OCI-LY3 (cell line): ENCODE measurements around the gene PKD1L1.

ENCODE experiments used
- EZH2phosphoT487 ChIP-seq: fragments of 200-600 bp; shearing (Covaris generic); IDR thresholded peaks from 2 replicates; pipeline ENCODE4 v1.6.1; 2018; ENCODE audit warnings: antibody characterized with exemption, mixed run types, low read depth
- TF ChIP-seq, protein P1 (sequence below): fragments of 200-600, 300-600 bp; sonication (generic); IDR thresholded peaks from 2 replicates; pipeline ENCODE4 v1.5.1; 2014; ENCODE audit warnings: antibody characterized with exemption, low read length, low read depth

DNA sequence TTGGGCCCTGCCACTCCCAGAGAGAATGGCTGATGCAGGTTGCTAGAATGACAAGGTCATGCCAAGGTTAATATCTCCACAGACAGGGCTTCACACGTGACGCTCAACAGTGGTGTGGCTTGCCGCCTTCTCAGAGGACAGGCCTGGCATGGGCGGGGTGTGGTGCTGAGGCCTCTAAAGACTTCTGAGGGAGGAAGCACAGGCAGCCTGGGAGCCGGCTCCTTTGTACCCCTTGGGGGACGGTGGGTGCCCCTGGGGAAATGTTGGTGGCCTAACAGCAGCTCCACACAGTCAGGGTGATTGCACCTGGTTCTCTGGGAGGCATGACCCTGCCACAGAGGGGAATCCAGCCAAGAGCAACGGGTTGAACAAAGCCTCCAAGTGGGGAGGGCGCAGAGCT, 115.1 kb downstream of the PKD1L1 start:
- TF ChIP-seq, protein P1, sequence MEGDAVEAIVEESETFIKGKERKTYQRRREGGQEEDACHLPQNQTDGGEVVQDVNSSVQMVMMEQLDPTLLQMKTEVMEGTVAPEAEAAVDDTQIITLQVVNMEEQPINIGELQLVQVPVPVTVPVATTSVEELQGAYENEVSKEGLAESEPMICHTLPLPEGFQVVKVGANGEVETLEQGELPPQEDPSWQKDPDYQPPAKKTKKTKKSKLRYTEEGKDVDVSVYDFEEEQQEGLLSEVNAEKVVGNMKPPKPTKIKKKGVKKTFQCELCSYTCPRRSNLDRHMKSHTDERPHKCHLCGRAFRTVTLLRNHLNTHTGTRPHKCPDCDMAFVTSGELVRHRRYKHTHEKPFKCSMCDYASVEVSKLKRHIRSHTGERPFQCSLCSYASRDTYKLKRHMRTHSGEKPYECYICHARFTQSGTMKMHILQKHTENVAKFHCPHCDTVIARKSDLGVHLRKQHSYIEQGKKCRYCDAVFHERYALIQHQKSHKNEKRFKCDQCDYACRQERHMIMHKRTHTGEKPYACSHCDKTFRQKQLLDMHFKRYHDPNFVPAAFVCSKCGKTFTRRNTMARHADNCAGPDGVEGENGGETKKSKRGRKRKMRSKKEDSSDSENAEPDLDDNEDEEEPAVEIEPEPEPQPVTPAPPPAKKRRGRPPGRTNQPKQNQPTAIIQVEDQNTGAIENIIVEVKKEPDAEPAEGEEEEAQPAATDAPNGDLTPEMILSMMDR, result no peak
- TF ChIP-seq EZH2phosphoT487, result no peak
